ENCODE measurements around the gene MAN2B2.

The MAN2B2 gene

GRCh38 chr4:6592804-6593563 is 18.0 kb downstream of the MAN2B2 start:
- no peak for TF ChIP-seq JUND (IDR thresholded peaks at IDR 0.05; ENCODE audit: low read depth)
- in situ Hi-C loops (cut with HindIII; ENCODE audit: low pct_unique_long_range_greater_than_20kb, low sequenced_read_pairs), result no loop called here
- no peak for DNase-seq (ENCODE audit: low read depth in 1 of 2, low spot score in 1 of 2)

GRCh38 chr4:6594341-6594740 is 19.4 kb downstream of the MAN2B2 start:
- in situ Hi-C loops (cut with HindIII; ENCODE audit: low pct_unique_long_range_greater_than_20kb, low sequenced_read_pairs), result no loop called here
- no peak for TF ChIP-seq JUND (IDR thresholded peaks at IDR 0.05; ENCODE audit: low read depth)
- DNase-seq (ENCODE audit: low read depth in 1 of 2, low spot score in 1 of 2), result no peak

GRCh38 chr4:6594826-6595355 is 19.9 kb downstream of the MAN2B2 start:
- in situ Hi-C loops (cut with HindIII; ENCODE audit: low pct_unique_long_range_greater_than_20kb, low sequenced_read_pairs), result no loop called here
- TF ChIP-seq JUND (IDR thresholded peaks at IDR 0.05; ENCODE audit: low read depth), result no peak

GRCh38 chr4:6595897-6596537 is 21.0 kb downstream of the MAN2B2 start:
- no peak for TF ChIP-seq JUND (IDR thresholded peaks at IDR 0.05; ENCODE audit: low read depth)
- peak; percentile 41 to 90 for DNase-seq (ENCODE audit: low read depth in 1 of 2, low spot score in 1 of 2)
- in situ Hi-C loops (cut with HindIII; ENCODE audit: low pct_unique_long_range_greater_than_20kb, low sequenced_read_pairs), result no loop called here

More at GRCh38 chr4:6594826-6595355, 19.9 kb downstream of the MAN2B2 start:
- no peak for DNase-seq (ENCODE audit: low read depth in 1 of 2, low spot score in 1 of 2)

GRCh38 chr4:6596948-6597347 is 22.0 kb downstream of the MAN2B2 start:
- DNase-seq (ENCODE audit: low read depth in 1 of 2, low spot score in 1 of 2), result no peak
- no peak for TF ChIP-seq JUND (IDR thresholded peaks at IDR 0.05; ENCODE audit: low read depth)
- in situ Hi-C loops (cut with HindIII; ENCODE audit: low pct_unique_long_range_greater_than_20kb, low sequenced_read_pairs), result no loop called here

- DNase-seq (ENCODE audit: low read depth in 1 of 2, low spot score in 1 of 2), result no peak
- TF ChIP-seq JUND (IDR thresholded peaks at IDR 0.05; ENCODE audit: low read depth), result no peak
- in situ Hi-C loops (cut with HindIII; ENCODE audit: low pct_unique_long_range_greater_than_20kb, low sequenced_read_pairs), result no loop called here
Observed at GRCh38 chr4:6598127-6598526, 23.1 kb downstream of the MAN2B2 start.

- DNase-seq (ENCODE audit: low read depth in 1 of 2, low spot score in 1 of 2), result no peak
- TF ChIP-seq JUND (IDR thresholded peaks at IDR 0.05; ENCODE audit: low read depth), result no peak
- in situ Hi-C loops (cut with HindIII; ENCODE audit: low pct_unique_long_range_greater_than_20kb, low sequenced_read_pairs), result no loop called here
Observed at GRCh38 chr4:6598641-6599040, 23.7 kb downstream of the MAN2B2 start.

- TF ChIP-seq JUND (IDR thresholded peaks at IDR 0.05; ENCODE audit: low read depth), result no peak
- in situ Hi-C loops (cut with HindIII; ENCODE audit: low pct_unique_long_range_greater_than_20kb, low sequenced_read_pairs), result no loop called here
Observed at GRCh38 chr4:6601661-6602250, 26.8 kb downstream of the MAN2B2 start.

GRCh38 chr4:6602289-6602688 is 27.3 kb downstream of the MAN2B2 start:
- DNase-seq (ENCODE audit: low read depth in 1 of 2, low spot score in 1 of 2), result no peak
- no peak for TF ChIP-seq JUND (IDR thresholded peaks at IDR 0.05; ENCODE audit: low read depth)
- in situ Hi-C loops (cut with HindIII; ENCODE audit: low pct_unique_long_range_greater_than_20kb, low sequenced_read_pairs), result no loop called here

More at GRCh38 chr4:6601661-6602250, 26.8 kb downstream of the MAN2B2 start:
- no peak for DNase-seq (ENCODE audit: low read depth in 1 of 2, low spot score in 1 of 2)

GRCh38 chr4:6603128-6603527 is 28.1 kb downstream of the MAN2B2 start:
- no peak for TF ChIP-seq JUND (IDR thresholded peaks at IDR 0.05; ENCODE audit: low read depth)
- no peak for DNase-seq (ENCODE audit: low read depth in 1 of 2, low spot score in 1 of 2)
- in situ Hi-C loops (cut with HindIII; ENCODE audit: low pct_unique_long_range_greater_than_20kb, low sequenced_read_pairs), result no loop called here

GRCh38 chr4:6605114-6605513 is 30.1 kb downstream of the MAN2B2 start:
- no peak for DNase-seq (ENCODE audit: low read depth in 1 of 2, low spot score in 1 of 2)
- in situ Hi-C loops (cut with HindIII; ENCODE audit: low pct_unique_long_range_greater_than_20kb, low sequenced_read_pairs), result no loop called here
- TF ChIP-seq JUND (IDR thresholded peaks at IDR 0.05; ENCODE audit: low read depth), result no peak

GRCh38 chr4:6605605-6606004 is 30.6 kb downstream of the MAN2B2 start:
- DNase-seq (ENCODE audit: low read depth in 1 of 2, low spot score in 1 of 2), result no peak
- no peak for TF ChIP-seq JUND (IDR thresholded peaks at IDR 0.05; ENCODE audit: low read depth)
- in situ Hi-C loops (cut with HindIII; ENCODE audit: low pct_unique_long_range_greater_than_20kb, low sequenced_read_pairs), result no loop called here
